B cell (primary cell): Measurements from ENCODE around the gene RERG. TPM values are rescaled to one million over a fixed set of nuclear protein-coding genes. Genes with fewer than 3 reads are reported as not detected.

Experiments used
- ATAC-seq: fragments of 200-7000 bp; cut with Tn5 transposase; one replicate; pipeline ENCODE4 v1.10.0; 2021; ENCODE audit warnings: low read depth, mild to moderate bottlenecking, moderate number of reproducible peaks, moderate library complexity
- CTCF ChIA-PET: fragments of 350-600 bp; sonication (Branson Sonifier 250); formaldehyde crosslinking; loops from one replicate; lab custom pipeline; 2021; ENCODE audit warnings: antibody characterized with exemption, inconsistent platforms; lab: Charles Lee
- POLR2A ChIA-PET: fragments of 350-600 bp; sonication (Branson Sonifier 250); formaldehyde crosslinking; loops from one replicate; lab custom pipeline; 2021; ENCODE audit warnings: antibody characterized with exemption; lab: Charles Lee
- DNase-seq: peaks from one replicate; pipeline ENCODE4 v3.0.0; 2013
- H2AFZ ChIP-seq: 2 replicates; pipeline ENCODE4 v1.6.1; 2012; ENCODE audit warnings: mild to moderate bottlenecking, low read depth, low read length; ENCODE audit not compliant: insufficient read depth, poor library complexity, severe bottlenecking
- H3K27ac ChIP-seq, 2 donors: 1 replicate in 1 of 2; 2 replicates in 1 of 2; pipeline ENCODE4 v1.5.1; 2012 to 2013; ENCODE audit warnings: low read length in 2 of 2, mild to moderate bottlenecking in 2 of 2, moderate library complexity in 1 of 2
- H3K27me3 ChIP-seq, 4 experiments: fragments of 200-600 bp in 1 of 4; sonication (generic) in 1 of 4; replicated peaks in 1 of 4; 1 replicate in 2 of 4; 2 replicates in 2 of 4; pipeline versions ENCODE4 v1.6.1 to v1.7.0; 2013 to 2016; ENCODE audit warnings: low read length in 3 of 4, mild to moderate bottlenecking in 2 of 4, mixed read lengths in 1 of 4, moderate library complexity in 1 of 4; ENCODE audit not compliant: insufficient read depth in 4 of 4, control insufficient read depth in 3 of 4; ENCODE audit errors: control extremely low read depth in 1 of 4
- H3K36me3 ChIP-seq, 2 experiments: replicated peaks in 1 of 2; 1 replicate in 1 of 2; 2 replicates in 1 of 2; pipeline versions ENCODE4 v1.6.1 to v1.7.1; 2013; ENCODE audit warnings: low read length in 1 of 2; ENCODE audit not compliant: insufficient read depth in 2 of 2, control insufficient read depth in 1 of 2; ENCODE audit errors: control extremely low read depth in 1 of 2, extremely low read depth in 1 of 2
- H3K4me1 ChIP-seq, 2 donors: fragments of 200-600 bp in 1 of 2; sonication (generic) in 1 of 2; 1 replicate in 1 of 2; 2 replicates in 1 of 2; pipeline versions ENCODE4 v1.5.1 to v1.6.1; 2013 to 2017; ENCODE audit warnings: low read length in 2 of 2; ENCODE audit not compliant: control insufficient read depth in 2 of 2, insufficient read depth in 2 of 2
- H3K4me2 ChIP-seq: replicated peaks from 2 replicates; pipeline ENCODE3; 2012; ENCODE audit warnings: mild to moderate bottlenecking, low read depth, low read length; ENCODE audit not compliant: poor library complexity, severe bottlenecking
- H3K4me3 ChIP-seq, 5 experiments: fragments of 200-600 bp in 1 of 5; sonication (generic) in 1 of 5; 1 replicate in 3 of 5; 2 replicates in 2 of 5; pipeline versions ENCODE4 v1.5.1 to v1.7.0; 2011 to 2016; ENCODE audit warnings: low read length in 4 of 5, mild to moderate bottlenecking in 4 of 5, low read depth in 2 of 5, control low read depth in 1 of 5, moderate library complexity in 1 of 5; ENCODE audit not compliant: insufficient read depth in 1 of 5; ENCODE audit errors: control extremely low read depth in 1 of 5, extremely low read depth in 1 of 5
- H3K79me2 ChIP-seq: fragments of 200-600 bp; sonication (generic); one replicate; pipeline ENCODE4 v1.6.0; 2016; ENCODE audit warnings: low read length; ENCODE audit not compliant: control insufficient read depth, insufficient read depth
- H3K9ac ChIP-seq: fragments of 200-600 bp; sonication (generic); 2 replicates; pipeline ENCODE4 v1.6.1; 2017; ENCODE audit warnings: mild to moderate bottlenecking, low read length, moderate library complexity
- H3K9me3 ChIP-seq, 3 donors: one replicate each; pipeline versions ENCODE4 v1.6.1 to v1.7.1; 2013; ENCODE audit warnings: low read length in 2 of 3; ENCODE audit not compliant: control insufficient read depth in 2 of 3, insufficient read depth in 1 of 3; ENCODE audit errors: control extremely low read depth in 1 of 3
- H4K20me1 ChIP-seq: 2 replicates; pipeline ENCODE4 v1.6.0; 2012; ENCODE audit warnings: mild to moderate bottlenecking, low read length; ENCODE audit not compliant: insufficient read depth, control insufficient read depth, poor library complexity, severe bottlenecking
- H3K27ac Mint-ChIP-seq: one replicate; pipeline ENCODE4 v1.8.0; 2021; ENCODE audit warnings: mixed read lengths
- H3K27me3 Mint-ChIP-seq: one replicate; pipeline ENCODE4 v1.8.0; 2021; ENCODE audit warnings: mixed read lengths
- H3K4me1 Mint-ChIP-seq: one replicate; pipeline ENCODE4 v1.8.0; 2021; ENCODE audit warnings: mixed read lengths
- H3K4me3 Mint-ChIP-seq: one replicate; pipeline ENCODE4 v1.8.0; 2021; ENCODE audit warnings: mixed read lengths
- H3K9me3 Mint-ChIP-seq: one replicate; pipeline ENCODE4 v1.8.0; 2022; ENCODE audit warnings: mixed read lengths; ENCODE audit not compliant: insufficient read depth
- CTCF ChIP-seq: fragments of 200-600 bp; IDR thresholded peaks from one replicate; pipeline ENCODE4 v1.8.0; 2022; ENCODE audit warnings: antibody characterized with exemption, mild to moderate bottlenecking
- EZH2 ChIP-seq: IDR thresholded peaks from 2 replicates; pipeline ENCODE4 v1.6.1; 2012; ENCODE audit warnings: borderline replicate concordance, low read depth, mild to moderate bottlenecking, moderate library complexity, low read length; ENCODE audit not compliant: insufficient read depth, poor library complexity, severe bottlenecking
- WGBS: methylation state at CpG from one replicate; pipeline ENCODE4 v1.1.5; 2013; ENCODE audit warnings: missing lambda C conversion rate; ENCODE audit not compliant: insufficient coverage; 5-methylcytosine and 5-hydroxymethylcytosine counted together
- intact Hi-C: fragments of 100-400 bp; cut with micrococcal nuclease; formaldehyde crosslinking; loops from one replicate; pipeline ENCODE4 v1.10.0; 2022
- polyA minus RNA-seq: library from RNA; depleted of rRNA, polyadenylated mRNA; stranded (reverse); fragments of >200 nt; gene quantifications from 2 replicates; pipeline ENCODE4 v1.2.3, GENCODE V29; 2012
- polyA plus RNA-seq: library from polyadenylated mRNA; depleted of rRNA; stranded (reverse); fragments of >200 nt; gene quantifications from 2 replicates; pipeline ENCODE4 v1.2.3, GENCODE V29; 2012
- total RNA-seq, 2 donors: library from RNA; stranded (reverse); fragments of 120-200 nt in 1 of 2; gene quantifications; 1 replicate in 1 of 2; 2 replicates in 1 of 2; pipeline versions ENCODE4 v1.2.3 to v1.2.4, GENCODE V29; 2013 to 2022

RERG gene, protein sequence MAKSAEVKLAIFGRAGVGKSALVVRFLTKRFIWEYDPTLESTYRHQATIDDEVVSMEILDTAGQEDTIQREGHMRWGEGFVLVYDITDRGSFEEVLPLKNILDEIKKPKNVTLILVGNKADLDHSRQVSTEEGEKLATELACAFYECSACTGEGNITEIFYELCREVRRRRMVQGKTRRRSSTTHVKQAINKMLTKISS
- total RNA-seq (not detected in 2 replicates), polyA plus RNA-seq (not detected in 2 replicates), polyA minus RNA-seq (not detected in 2 replicates)
- 0.16 TPM for total RNA-seq (2013)

GRCh38 chr12:15220915-15221885 is at the start of gene RERG:
Gene RERG, minus strand, starts transcription at chr12:15221417. Its CDS starts 3,928 bp downstream, at chr12:15217489.
- ATAC-seq: peak; percentile 98
- Histone ChIP-seq H2AFZ (peak within 1 kb of the TSS; percentile 72), H3K27ac (no peak within 1 kb of the TSS), H3K79me2 (no peaks in the 10 kb centered on the region), H3K36me3 (no peaks in the 10 kb centered on the region), H3K4me2 (peak within 1 kb of the TSS; percentile 83), H3K9me3 (no peaks in the 10 kb centered on the region), H3K4me1 (peaks cover 11 to 16% of the 10 kb centered on the region in 2 donors), H3K27me3 (peaks cover 0 to 39% (median 34%) of the 10 kb centered on the region in 4 experiments), H4K20me1 (no peaks in the 10 kb centered on the region), H3K9ac (peak within 1 kb of the TSS; percentile 40), H3K4me3 (peak within 1 kb of the TSS in 4 of 5 experiments; percentile 29 to 49 (median 41))
- peaks cover 44% of the 10 kb centered on the region for H3K27me3 Mint-ChIP-seq
- peak within 1 kb of the TSS; percentile 79 for H3K4me3 Mint-ChIP-seq
- WGBS: 5% methylated on average over 52 of the region's 55 CpGs
- DNase-seq: peak; percentile 77
- no peak within 1 kb of the TSS for H3K27ac Mint-ChIP-seq
- H3K9me3 Mint-ChIP-seq: no peaks in the 10 kb centered on the region
- CTCF ChIA-PET: interaction anchor here (0.6 to 2.8 kb wide), 32 partner anchors 9 to 503 kb away, joined by 3 to 20 read pairs (median 4); partner anchors contain the start of gene WBP11
- intact Hi-C loops: loop anchor here (1.0 to 5.0 kb wide), 3 partner anchors 376 to 589 kb away; no protein-coding TSS in a partner anchor
- POLR2A ChIA-PET: no interaction called here
- TF ChIP-seq EZH2 (no peak), CTCF (peak; percentile 95)
- peaks cover 14% of the 10 kb centered on the region for H3K4me1 Mint-ChIP-seq
